HG02610 (cell line): Measurements from ENCODE around the gene PREX1.

ENCODE experiments used
- ATAC-seq: cut with Tn5 transposase; IDR thresholded peaks from one replicate; pipeline ENCODE4 v1.9.1; 2021; ENCODE audit warnings: mild to moderate bottlenecking, moderate library complexity; ENCODE audit not compliant: unreplicated experiment

The PREX1 gene

DNA sequence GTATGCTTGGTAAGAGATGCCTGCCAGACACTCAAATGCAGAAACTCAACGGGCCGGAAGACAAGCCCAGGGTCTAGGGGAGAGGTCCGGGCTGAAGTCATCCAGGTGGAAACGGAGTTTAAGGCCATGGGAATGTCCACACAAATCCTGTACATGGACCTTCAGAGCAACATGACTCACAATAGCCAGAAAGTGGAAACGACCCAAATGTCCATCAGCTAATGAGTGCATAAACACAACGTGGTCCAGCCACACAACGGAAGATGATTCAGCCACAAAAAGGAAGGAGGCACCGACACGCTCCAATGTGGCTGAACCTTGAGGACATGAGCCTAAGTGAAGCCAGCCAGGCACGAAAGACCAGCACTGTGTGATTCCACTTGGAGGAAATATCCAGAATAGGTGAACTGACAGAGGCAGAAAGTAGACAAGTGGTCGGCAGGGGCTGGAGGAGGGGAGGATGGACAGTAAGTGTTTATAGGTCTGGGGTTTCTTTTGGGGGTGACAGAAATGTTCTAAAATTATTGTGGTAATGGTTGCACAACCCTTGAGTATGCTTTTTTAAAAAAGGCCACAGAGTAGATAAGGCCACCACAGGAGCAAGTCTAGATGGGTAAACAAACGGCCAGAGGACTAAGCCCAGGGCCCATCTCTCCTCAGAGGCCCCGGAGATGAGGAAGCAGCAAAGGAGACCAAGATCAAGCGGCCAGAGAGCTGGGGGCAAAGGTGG lies 105.6 kb downstream of the PREX1 start:
- no peak for ATAC-seq

GRCh38 chr20:48721324-48722001 lies 106.3 kb downstream of the PREX1 start:
- no peak for ATAC-seq

DNA sequence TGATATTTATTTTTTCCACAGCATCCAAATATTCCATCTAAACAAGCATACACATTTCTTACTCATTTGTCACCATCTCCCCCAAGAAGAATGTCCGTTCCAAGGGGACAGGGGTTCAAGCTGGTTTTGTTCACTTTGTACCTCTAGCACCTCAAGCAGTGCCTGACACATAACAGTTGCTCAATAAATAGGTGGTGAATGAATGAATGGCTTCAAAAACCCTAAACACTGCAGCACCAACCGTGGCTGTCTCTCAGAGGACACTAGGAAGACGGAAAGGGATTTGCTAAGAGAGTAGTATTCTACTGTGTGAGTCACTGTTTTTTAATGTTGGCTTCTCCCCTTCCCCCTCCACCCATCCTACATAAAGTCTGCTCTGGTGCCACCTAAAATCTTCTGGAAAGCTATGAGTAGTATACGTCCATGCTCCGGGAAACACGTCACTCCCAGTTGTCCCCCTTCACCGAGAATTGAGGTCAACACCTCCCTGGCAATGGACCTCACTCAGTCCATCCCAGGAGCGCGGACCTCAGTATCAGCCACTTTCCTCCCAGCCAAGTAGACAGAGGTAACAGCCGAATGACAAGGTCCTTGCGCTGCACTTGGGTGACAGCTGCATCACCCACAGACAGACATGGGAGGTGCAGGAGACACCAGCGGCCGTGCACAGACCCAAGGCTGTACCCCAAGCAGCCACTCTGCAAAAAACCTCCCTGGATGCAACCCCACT lies 107.4 kb downstream of the PREX1 start:
- ATAC-seq, result no peak

- ATAC-seq, result no peak
Observed at GRCh38 chr20:48719598-48720255, 108.1 kb downstream of the PREX1 start.

- ATAC-seq, result no peak
Observed at GRCh38 chr20:48718786-48719578, 108.8 kb downstream of the PREX1 start.

DNA sequence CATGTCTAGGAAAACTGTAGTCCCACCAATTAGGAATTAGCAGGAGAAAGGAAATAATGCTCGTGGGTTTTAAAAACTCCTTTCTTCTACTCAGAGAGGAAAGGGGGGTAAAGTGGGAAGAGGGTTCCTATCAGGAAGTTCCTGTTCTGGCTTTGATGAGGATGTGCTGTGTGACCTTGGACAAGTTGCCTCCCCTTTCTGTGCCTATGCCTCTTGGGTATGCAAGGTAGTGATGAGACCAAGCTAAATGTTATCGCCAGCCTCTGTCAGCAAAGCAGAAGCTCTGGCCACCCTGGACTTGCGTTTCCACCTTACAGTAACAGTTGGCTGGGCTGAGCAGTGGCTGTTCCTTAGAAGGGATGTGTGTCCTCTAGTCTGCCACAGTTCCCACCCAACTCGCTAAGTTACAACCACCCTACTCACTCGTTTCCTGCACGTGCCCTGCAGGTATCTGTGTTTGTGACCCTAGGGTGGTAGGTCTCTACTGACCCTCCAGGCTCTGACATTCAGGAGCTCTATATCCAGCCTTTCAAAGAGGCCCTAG lies 110.0 kb downstream of the PREX1 start:
- ATAC-seq, result no peak

- ATAC-seq, result no peak
Observed at GRCh38 chr20:48717095-48717672, 110.6 kb downstream of the PREX1 start.

DNA sequence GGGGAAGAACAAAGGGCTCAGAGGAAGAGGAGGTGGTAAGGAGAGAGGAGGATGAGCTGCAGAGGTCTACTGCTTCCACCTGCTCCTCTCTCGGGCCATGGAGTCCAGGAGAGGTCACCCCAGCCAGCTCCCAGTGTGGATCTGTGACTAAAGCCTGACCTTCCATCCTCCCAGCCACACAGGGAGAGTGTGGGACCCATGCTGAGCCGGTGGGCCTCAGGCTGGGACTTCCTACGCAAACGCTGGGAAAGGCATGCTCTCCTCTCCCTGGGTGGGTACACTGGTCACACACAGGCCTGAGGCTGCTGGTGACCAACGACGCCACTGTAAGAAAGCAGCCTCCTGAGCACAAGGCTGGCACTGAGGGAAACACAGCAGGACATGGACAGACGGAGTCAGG lies 111.3 kb downstream of the PREX1 start:
- no peak for ATAC-seq

GRCh38 chr20:48716086-48716485 lies 111.7 kb downstream of the PREX1 start:
- ATAC-seq, result no peak

DNA sequence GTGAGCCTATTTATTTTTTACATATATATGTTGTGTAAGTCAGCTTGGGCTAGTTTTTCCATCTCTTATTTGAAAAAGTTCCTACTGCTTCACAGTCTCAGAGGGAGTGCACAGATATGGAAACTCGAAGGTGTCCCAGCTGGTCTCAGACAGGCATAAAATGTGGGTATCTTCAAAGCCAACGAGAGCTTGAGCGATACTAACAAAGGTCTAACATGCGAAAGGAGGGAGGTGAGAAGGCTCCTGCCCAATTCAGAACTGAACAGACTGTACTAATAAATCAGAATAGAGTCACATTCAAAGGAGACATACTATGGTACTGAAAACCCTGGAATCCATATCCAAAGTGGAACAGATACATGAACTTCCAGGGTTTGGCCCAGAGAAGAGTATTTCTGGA lies 113.0 kb downstream of the PREX1 start:
- no peak for ATAC-seq

DNA sequence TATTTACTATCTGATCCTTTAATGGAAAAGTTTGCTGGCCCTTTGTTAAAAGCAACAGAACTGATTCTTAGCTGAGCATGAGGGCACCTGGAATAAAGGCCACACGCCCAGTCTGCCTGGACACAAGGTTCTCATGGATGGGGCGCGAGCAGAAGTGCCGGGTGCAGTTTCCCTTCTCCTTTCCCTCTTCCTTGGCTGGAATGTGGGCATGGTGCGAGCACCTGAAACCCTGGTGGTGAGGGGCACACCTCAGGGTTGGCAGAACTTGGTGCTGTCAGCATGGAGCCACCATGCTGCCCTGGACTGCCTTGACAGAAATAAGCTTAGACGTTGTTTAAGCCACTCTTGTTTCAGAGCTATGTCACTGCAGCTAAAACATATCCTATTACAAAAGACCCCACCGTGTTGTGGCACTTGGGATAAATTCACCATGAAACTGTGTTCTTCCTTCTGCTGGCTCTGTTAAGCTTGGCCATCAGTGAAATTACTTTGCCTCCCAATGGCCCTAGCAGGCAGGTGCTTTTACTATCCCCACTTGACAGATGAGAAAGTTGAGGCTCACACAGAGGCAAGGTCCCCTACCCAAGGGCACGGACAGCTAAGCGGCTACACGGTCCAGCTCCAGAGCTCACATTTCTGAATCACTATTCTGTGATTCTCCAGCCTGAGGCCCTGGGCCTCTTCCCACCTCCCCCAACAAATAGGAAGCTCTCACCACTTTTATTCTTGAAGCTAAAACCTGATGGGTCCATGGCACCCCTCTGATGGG lies 115.9 kb downstream of the PREX1 start:
- peak; percentile 12 for ATAC-seq

DNA sequence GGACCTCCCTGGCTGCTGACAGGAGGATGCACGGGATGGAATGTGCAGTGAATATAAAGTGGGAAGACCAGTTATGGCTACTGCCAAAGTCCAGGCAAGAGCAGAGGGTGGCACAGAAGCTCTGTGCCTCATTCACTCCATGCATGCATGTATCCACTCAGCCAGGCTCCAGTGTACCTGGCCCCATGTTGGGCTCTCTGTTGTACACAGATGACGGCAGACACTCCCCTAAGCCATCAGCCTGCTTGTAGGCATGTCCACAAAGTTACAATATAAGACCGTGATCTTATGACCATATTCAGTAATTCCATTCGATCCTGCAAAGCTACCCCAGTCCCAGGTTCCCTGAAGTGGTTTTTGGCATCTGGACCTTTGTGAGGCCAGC lies 116.8 kb downstream of the PREX1 start:
- no peak for ATAC-seq

DNA sequence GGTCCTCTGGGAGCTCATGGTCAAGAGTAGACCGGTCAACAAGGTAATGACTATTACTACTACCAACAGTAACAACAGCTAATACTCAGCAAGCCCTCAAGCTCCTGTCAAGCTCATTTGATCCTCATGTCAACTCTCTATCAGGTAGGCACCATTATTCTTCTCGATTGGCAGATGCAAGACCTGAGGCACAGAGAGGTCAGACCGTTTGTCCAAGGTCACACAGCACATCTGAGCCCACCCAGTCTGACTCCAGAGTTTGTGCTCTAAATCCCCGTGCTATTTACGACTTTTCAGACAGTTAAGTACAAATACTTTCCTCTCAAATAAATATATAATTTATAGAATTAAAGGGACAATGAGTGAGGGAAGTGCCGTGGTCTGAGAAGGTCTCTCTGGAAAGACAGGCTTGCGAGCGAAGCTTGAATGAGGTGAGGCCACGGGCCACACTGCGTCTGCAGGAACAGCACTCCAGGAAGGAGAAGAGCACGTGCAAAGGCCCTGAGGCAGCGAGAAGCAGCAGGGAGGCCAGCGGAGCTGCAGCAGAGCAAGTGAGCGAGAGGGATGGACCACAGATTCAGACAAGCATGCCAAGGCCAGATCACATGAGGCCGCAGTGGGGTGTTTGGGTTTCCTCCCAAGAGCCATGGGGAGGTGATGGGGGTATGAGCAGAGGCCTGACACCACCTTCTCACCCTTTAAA lies 117.3 kb downstream of the PREX1 start:
- no peak for ATAC-seq

DNA sequence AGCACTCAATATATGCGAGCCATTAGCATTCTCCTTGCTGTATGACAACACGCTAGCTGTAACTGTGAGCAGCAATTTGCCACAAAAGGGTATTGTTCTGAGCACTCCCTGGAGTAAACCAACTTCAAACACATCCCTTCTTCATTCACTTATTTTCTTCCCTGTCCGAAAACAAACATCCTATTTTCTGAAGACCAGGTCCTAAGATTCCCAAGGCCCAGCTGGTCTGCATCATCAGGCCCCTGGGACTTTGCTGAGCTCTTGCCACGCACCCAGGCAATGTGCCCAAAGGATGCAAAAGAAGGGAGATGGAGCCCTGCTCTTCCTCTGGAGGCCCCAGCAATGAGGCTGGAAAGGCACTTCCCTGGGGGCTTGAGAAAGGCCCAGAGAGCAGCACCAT lies 118.1 kb downstream of the PREX1 start:
- no peak for ATAC-seq

DNA sequence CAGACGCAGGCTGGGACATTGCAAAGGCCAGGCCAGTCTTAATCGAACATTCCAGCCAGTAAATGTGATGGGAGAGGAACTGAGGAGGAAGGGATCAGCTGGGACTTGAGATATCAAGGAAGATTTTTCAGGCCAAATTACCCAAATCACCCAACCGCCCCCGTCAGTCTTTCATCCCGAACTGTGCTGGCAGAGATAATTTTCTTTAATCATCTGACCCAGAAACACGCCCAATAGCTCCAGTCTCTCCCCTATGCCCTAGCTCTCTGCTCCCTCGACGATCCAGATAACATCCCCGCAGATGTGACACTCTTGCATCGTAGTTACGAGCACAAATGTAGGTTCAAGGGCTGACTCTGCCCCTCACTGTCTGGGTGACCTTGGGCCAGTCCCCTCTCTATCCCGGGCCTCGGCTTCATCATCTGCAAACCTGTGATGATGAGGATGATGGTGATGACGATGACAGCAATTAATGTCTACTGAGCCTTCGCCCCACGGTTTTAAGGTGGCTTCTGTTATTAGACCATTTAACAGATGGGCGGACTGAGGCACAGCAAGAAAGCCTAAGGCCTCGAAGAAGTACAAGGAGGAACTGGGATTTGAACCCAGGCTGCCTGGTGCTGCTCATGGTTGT lies 118.6 kb downstream of the PREX1 start:
- ATAC-seq, result no peak

DNA sequence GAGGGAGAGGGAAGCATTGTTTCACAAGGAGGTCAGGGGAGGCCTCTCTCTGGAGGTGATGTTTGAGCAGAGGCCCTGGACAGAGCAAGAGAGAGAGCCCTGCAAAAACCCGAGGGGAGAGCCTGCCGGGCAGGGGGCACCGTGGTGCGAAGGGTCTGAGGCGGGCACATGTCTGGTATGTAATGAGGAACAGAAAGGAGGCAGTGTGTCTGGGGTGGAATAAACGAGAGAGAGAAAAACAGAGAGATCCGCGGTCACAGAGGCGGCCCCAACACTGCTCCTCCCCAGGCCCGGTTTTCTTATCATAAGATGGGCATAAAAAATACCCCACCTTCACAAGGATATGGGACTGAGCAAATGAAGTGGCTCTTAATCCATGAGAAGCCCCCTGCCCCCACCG lies 119.2 kb downstream of the PREX1 start:
- no peak for ATAC-seq

- ATAC-seq, result no peak
Observed at GRCh38 chr20:48708116-48708515, 119.7 kb downstream of the PREX1 start.

- no peak for ATAC-seq
Observed at GRCh38 chr20:48706710-48707365, 121.0 kb downstream of the PREX1 start.
